ENCODE results near the gene ISM2. TPM values are rescaled to one million over a fixed set of nuclear protein-coding genes. Genes with fewer than 3 reads are reported as not detected.

The ISM2 gene
- total and polyA plus RNA-seq, 10 of the 15 experiments (the other 5 are each of a cell fraction or from before 2014, with no cell fraction given): 0.03 TPM; not detected in 9

- no peak for TF ChIP-seq CBX5 (IDR thresholded peaks at IDR 0.05; ENCODE audit: low read depth)
- TF ChIP-seq POLR2AphosphoS5 (IDR thresholded peaks at IDR 0.05; ENCODE audit: low read length): peak; percentile 76; the same call in 1 of the 2 replicates
- 0 out of 2 replicates have a peak, but pooled peaks have one; percentile 31 for TF ChIP-seq SREBF2 (IDR thresholded peaks at IDR 0.05; ENCODE audit: low read length)
- TF ChIP-seq CEBPB (IDR thresholded peaks at IDR 0.05; ENCODE audit: borderline replicate concordance in 1 of 2, low read depth in 2 of 2, low read length in 2 of 2): no peak
- no peak for TF ChIP-seq SUZ12 (IDR thresholded peaks at IDR 0.05; ENCODE audit: unreplicated experiment)
- peak; percentile 93 for TF ChIP-seq POLR2A (IDR thresholded peaks at IDR 0.05; ENCODE audit: low read depth, low read length)
- no peak for TF ChIP-seq STAT3 (IDR thresholded peaks at IDR 0.05; ENCODE audit: low read depth, low read length)
- no peak for TF ChIP-seq PAX8 (IDR thresholded peaks at IDR 0.05)
- peak; percentile 51 for TF ChIP-seq HDAC6 (IDR thresholded peaks at IDR 0.05; ENCODE audit: unreplicated experiment)
- peak; percentile 91 for TF ChIP-seq ATF7 (IDR thresholded peaks at IDR 0.05; ENCODE audit: low read depth)
- 0 out of 2 replicates have a peak, but pooled peaks have one; percentile 13 for TF ChIP-seq EED (IDR thresholded peaks at IDR 0.05; ENCODE audit: low read depth)
- no peak for TF ChIP-seq LARP7 (IDR thresholded peaks at IDR 0.05)
- TF ChIP-seq MEF2A (IDR thresholded peaks at IDR 0.05; ENCODE audit: insufficient read depth, low read depth, low read length): no peak
- TF ChIP-seq IRF4 (IDR thresholded peaks at IDR 0.05; ENCODE audit: low read depth, low read length): peak; percentile 49; the same call in 1 of the 2 replicates
- no peak for TF ChIP-seq RAD21 (IDR thresholded peaks at IDR 0.05; ENCODE audit: insufficient read depth, low read depth, low read length)
- TF ChIP-seq ZNF217 (IDR thresholded peaks at IDR 0.05): no peak
- no peak for TF ChIP-seq ASH2L (IDR thresholded peaks at IDR 0.05; ENCODE audit: borderline replicate concordance, low read depth)
- TF ChIP-seq CHD1 (IDR thresholded peaks at IDR 0.05; ENCODE audit: low read depth, low read length): no peak
- TF ChIP-seq ZNF622 (IDR thresholded peaks at IDR 0.05): no peak
- peak; percentile 99 for TF ChIP-seq CREM (IDR thresholded peaks at IDR 0.05; ENCODE audit: low read depth)
- TF ChIP-seq FOXK2 (IDR thresholded peaks at IDR 0.05): peak; percentile 73
- TF ChIP-seq SMARCA5 (IDR thresholded peaks at IDR 0.05): peak; percentile 80; the same call in 1 of the 2 replicates
- TF ChIP-seq TAF1 (IDR thresholded peaks at IDR 0.05; ENCODE audit: borderline replicate concordance, low read depth, low read length): peak; percentile 84; the same call in 1 of the 2 replicates
- peak; percentile 93 for TF ChIP-seq TARDBP (IDR thresholded peaks at IDR 0.05; ENCODE audit: borderline replicate concordance)
- no peak for TF ChIP-seq KDM1A (IDR thresholded peaks at IDR 0.05; ENCODE audit: borderline replicate concordance)
- no peak for TF ChIP-seq PRDM15 (CRISPR knock-in tag; IDR thresholded peaks at IDR 0.05)
- TF ChIP-seq SUPT20H (IDR thresholded peaks at IDR 0.05; ENCODE audit: borderline replicate concordance, control insufficient read depth, low read depth, low read length): no peak
- no peak for TF ChIP-seq NFXL1 (IDR thresholded peaks at IDR 0.05; ENCODE audit: borderline replicate concordance)
- 0 out of 2 replicates have a peak, but pooled peaks have one; percentile 25 for TF ChIP-seq ZBTB33 (IDR thresholded peaks at IDR 0.05)
Observed at GRCh38 chr14:77457522-77458248, 40.9 kb downstream of the ISM2 start, which contains the start of the genes AHSA1 and VIPAS39 (continued).
